Measurements from ENCODE around the gene RBM38.

RBM38 gene

DNA sequence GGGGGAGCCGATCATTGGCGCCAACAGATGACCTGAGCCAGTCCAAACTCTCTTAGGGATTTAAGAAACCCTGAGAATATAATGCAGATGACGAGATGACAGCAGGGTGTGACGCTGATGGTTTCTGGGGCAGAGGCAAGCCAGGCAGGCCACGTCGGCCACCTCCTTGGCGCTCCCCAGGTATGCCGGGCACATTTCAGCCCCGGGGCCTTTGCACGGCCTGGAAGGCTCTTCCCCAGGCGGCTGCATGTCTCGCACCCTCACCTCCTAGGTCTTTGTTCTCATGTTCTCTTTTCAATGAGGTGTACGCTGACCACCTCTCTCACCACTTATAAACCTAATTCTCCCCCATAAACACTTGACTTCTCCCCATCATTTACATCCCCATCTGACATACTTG is 64.9 kb downstream of the RBM38 start:
- no peak for DNase-seq

DNA sequence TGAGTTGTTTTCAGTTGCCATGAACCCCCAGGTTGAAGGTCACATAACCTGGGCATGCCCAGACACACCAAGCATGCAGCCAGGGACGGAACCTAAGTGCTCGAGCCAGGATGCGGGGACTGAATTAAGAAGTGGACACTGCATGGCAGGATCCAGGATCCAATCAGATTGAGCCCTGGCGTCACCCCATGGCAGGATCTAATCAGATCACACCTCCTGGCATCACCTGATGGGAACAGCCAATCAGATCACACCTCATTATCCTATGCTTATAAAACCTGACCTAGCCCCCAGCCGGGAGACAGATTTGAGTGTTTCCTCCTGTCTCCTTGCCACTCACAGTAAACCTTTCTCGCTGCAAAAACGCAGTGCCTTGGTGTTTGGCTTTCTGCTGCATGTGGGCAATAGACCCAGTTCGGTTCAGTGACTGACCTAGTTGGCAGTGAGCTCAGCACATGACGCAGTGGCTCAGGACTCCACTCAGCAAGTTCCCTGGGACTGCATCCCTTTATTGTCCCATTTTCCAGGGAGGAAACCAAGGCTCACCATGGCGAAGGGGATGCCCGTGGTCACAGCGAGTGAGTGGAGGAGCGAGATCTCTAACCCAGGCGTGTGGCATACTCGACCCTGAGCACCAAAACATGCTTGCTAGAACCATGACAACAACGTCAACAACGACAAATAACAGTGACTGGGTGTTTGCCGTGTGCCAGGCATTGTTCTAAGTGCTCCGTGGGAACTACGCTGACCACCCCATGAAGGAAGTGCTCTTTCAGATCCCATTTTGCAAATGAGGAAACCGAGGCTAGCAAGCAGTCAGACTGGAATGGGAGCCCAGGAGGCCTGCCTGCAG is 66.3 kb downstream of the RBM38 start:
- no peak for DNase-seq

DNA sequence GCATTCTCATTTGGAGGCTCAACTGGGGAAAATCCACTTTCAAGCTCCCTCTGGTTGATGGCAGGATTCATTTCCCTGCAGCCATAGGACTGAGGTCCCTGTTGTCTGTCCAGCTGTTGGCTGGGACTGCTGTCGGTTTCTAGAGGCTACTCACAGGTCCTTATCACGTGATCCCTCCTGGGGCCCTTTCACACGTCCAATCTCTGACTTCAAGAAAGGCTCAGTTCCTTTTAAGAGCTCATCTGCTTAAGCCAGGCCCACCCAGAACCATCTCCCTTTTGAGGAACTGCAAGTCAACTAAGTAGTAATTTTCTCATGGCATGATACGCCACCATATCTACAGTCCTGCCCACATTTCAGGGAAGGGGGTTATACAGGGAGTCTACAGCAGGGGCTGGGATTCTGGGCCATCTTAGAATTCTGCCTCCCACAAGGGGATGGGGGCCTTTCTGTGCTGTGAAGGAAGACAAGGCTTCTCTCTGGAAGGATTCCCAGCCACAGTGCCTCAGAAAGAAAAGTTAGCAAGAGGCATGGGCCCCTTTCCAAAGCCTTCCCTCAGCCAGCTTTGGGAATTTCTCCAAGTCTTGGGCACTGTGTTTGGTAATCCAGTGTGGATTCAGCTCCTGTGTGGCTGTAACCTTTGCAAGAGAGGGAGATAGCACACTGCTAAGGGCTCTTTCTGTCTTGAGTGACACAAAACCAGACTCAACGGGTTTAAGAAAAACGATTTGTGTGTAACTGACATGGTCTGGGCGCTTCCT is 67.4 kb downstream of the RBM38 start:
- DNase-seq, result no peak

All from activated CD4-positive, alpha-beta T cell treated with anti-CD3 and anti-CD28 coated beads, Interleukin-2, amount 50 U/mL, for 1 hour (primary cell).